GM21825 (cell line): ENCODE measurements around the gene NAB2.

Source experiments
- ATAC-seq: cut with Tn5 transposase; IDR thresholded peaks from one replicate; pipeline ENCODE4 v1.9.1; 2021; ENCODE audit warnings: mild to moderate bottlenecking, moderate library complexity; ENCODE audit not compliant: unreplicated experiment

Gene NAB2

DNA sequence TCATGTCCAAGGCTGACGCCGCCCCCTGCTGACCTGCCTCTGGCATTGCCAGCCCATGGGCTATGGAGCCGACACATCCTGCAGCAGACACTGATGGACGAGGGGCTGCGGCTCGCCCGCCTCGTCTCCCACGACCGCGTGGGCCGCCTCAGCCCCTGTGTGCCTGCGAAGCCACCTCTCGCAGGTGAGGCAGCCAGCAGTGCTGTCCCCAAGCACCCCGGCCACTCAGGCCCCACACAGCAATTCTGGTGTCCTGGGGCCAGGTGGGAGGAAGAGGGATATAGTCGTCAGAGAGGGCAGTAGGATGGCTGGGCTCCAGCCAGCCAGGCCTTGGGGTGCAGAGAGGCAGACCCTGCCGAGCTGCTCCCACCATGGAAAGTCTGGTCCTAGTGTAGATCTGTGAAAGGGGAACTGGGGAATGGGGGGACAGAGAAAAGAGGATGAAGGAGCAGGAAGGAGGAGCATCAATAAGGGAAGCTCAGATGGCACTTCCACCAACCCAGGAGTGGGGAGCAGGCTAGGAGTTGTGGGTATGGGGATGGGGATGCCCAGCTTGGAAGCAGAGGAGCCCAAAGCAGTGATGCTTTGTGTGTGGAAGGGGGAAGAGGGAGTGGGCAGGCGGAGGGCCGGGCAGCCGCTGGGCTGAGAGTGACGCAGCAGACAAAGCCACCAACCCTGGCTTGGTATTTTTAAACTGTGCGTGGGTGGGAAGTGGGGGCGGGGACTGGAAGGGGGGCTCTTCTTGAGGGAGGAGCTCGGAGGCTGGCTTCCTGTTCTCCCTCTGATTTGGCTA lies 4.7 kb downstream of the NAB2 start:
- ATAC-seq = no peak

DNA sequence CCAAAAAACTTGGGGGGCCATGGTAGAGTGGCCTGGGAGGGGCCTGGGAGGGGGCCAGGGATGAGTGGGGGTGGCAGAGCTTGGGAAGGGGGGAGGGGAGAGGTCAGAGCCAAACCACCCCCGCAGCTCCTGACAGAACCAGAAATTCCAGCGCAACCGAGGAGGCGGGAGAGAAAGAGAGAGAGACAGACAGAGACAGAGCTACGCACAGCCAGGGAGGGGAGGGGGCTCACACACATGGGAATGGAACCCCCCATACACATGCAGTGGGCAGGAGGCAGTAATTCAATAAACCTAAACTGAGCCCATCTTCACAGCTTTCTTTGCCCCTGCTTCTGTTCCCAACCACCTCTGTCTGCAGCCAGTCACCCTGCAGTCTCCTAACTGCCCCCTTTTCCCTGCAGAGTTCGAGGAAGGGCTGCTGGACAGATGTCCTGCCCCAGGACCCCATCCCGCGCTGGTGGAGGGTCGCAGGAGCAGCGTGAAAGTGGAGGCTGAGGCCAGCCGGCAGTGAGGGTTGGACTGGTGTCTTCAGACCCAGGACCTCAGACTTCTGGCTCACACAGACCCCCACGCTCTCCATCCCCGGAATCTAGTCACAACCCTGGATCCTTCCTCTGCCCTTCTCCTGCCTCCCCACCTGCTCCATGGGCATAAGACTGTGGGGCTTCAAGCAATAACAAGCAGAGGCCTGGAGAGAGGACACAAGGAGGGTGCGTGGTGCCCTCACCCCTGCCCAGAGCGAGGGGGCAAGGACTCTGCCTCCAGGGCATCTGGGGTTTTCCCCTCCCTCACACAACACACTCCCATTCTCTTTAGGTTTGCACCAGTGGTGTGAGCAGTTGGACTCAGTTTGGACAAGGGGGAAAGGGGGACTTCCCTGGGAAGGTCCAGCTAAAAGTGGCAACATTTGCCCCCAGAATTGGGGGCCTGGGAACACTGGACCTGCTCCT lies 5.6 kb downstream of the NAB2 start:
- no peak for ATAC-seq

DNA sequence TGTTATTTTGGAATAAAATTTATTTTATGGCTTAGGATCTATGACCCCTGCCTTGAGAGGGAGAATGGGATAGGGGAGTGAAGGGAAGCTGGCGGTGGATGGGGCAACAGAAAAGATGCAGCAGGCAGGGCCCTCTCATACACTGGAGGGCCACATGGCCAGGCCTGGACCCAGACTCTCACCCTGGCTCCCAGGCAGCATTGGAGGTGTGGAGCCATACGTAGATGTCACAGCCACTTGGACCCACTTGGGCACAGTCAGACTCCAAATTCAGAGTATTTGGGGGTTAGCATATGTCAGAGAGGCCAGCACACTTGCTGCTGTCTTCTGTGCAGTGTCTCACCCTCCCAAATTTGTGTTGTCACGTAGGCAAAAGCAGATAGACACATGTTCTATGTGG lies 6.5 kb downstream of the NAB2 start:
- no peak for ATAC-seq

DNA sequence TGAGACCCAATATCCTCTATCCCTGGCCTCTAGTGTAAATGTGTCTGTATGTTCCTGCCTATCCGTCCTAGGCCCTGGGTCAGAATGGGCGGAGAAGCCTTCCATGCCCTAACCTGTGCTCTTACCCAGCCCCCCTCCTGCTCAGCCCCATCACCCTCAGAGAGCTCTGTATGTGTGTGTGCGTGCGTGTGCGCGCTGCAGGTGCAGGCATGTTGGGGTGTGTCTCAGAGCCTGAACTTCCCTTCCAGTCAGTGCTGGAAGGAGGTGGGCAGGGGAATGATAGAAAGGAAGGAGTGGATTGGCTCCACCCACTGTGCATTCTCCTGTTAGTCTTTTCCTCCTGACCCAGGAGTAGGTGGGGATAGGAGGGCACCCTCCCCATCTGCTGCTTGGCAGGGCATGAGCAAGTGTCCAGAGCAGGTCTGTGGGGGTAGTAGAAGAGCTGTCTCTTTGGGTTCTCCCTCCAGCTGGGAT lies 7.2 kb downstream of the NAB2 start:
- ATAC-seq = no peak

DNA sequence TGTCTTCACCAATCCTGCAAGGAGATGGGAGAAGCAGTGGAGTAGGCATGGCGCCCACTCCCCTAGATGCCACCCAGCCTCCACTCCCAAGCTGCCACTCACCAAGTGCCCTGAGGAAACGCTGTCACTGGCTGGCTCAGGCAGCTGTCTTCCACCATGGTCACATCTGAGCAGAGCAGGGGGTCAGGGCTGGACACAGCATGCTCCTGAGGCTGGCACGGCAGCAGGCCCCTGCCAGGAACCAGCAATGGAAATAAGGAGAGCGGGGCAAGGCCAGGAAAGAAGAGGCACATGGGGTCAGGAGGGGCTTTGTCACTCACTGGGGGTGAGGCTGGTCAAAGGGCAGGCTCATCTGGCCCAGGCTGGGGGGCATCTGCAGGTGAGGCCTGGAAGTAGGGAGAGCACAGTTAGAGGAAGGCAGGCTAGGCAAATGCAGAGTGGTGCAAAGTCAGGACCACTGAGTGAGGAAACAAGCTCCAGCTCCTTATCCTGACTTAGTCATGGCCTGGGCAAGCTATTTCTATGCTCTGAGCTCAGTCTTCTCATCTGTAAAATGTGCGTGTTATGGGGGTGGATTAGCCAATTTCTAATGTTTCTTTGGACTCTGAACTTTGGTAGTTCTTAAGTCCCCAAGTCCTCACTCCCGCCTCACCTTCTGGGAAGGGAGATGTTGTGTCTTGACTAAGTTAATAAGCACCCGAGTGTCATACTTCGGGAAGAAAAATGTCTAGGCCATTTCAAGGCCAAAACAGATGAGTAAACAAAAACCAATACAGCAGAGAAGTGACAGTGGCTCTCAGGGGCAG lies 8.0 kb downstream of the NAB2 start:
- ATAC-seq = no peak

DNA sequence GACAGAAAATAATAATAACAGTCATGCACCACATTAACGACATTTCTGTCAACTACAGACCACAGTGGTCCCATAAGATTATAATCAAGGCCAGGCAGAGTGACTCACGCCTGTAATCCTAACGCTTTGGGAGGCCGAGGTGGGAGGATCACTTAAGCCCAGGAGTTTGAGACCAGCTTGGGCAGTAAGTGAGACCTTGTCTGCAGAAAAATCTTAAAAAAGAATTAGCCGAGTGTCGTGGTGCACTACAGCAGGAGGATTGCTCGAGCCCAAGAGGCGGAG lies 8.6 kb downstream of the NAB2 start:
- ATAC-seq = no peak

DNA sequence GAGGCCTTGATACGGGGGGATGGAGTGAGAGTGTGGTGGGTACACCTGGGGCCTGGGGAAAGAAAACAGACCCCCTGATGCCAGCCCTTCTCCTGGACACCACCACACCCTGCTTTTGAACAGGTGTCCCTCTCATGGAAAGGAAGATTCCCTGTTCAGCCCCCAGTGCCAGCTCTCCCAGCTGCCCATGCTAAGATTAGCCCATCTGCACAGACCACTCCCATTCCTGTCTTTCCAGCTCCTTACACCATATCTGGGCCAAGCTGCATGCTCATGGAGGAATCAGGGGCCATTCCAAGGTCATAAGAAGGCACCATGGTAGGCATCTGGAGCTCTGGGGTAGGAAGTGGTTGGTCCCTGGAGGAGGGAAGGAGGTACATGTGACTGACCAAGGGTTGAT lies 9.6 kb downstream of the NAB2 start:
- ATAC-seq = no peak

DNA sequence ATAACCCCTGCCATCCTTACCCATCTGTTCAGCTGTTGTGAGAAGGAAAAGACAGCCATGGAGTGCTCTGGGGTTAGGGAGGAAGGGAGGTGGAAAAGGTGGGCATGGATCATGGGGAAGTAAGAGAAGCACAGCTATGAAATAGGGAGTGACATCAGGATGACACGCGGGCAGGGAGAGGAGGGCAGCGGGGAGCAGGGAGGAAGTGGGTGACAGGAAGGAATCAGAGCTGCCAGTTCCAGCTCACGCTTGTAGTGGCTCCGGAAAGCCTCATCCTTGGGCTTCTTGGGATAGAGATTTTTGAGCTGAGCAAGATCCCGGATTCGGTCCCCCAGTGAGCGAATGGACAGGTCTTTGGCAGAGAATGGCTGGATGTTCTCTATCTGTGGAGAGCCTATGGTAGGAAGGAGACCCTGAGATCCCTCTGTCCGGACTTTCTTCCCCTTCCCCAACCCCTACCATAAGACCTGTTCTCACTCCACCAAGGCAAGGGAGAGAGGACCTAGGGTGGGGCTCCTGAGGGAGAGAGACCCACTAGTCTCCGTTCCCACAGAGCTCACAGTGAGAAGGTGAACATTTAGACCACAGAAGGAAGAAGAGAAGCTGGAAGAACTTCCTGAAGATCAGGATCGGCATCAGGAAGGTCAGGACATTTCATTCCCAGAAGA lies 10.3 kb downstream of the NAB2 start:
- ATAC-seq = no peak

DNA sequence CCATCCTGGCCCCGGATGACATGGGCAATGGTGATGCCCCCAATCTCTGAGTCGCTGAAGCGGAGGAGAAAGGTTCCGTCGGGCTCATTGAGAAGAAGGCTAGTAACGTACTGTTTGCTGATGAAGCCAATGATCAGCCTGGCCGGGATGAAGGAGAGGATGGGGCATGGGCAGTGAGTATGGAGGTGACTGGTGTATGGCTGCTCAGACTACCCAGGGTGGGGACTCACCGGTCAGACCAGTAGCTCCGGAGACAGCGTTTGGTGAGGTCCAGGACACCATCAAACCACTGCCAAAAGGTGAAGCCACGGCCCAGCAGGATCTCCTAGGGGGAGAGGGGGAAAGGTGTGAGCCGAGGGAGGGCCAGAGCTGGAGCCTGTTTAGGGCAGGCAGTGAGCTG lies 10.9 kb downstream of the NAB2 start:
- ATAC-seq = no peak

DNA sequence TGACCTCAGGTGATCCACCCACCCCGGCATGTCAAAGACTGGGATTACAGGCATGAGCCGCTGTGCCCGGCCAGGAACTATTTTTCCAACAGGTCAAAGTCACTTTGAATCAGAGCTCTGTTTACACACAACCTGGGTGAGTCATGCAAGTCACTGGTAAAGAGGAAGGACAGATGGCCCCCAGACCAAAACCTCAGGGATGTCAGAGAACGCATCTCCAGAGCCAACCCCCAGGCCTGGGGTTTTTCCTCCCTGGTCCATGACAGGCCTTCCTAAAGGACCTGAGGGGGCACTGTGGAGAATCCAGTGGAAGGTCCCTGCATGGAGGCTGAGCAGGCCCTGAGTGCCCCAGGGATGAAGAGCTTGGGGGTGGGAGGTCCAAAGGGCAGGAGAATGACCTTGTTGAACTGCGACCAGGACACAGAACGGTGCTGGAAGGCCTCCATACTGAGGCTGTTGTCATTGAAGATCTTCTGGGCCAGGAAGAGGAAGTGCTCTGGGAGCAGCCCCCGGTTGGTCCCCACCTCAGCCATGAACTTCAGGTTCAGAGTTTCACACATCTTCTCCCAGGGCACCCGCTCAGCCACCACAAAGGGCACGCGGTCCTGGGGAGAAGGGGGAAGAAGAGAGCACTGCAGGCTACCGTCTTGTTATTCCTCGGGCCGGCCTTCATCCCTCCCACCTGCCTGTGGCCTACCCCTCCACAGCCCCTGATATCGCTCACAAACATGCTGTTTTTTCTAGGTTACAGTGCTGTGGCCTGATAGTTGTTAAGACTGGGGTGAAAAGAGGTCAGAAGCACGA lies 13.2 kb downstream of the NAB2 start:
- no peak for ATAC-seq

DNA sequence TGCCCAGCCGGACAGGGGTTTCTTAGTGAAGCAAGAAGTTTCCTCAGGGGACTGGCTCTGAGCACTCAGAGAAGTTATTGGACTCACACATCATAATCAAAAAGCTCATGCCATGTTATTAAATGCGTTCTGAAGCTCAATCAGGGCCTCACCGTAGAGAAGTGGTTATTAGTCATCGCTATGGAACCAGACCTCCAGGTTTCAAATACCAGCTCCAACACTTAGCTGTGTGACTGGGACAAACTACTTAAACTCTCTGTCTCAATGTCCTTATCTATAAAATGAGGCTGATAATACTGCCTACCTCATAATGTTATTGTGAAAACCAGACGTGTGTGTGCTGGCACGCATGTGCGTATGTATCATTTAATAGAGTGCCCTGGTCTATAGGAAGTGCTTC lies 14.9 kb downstream of the NAB2 start:
- ATAC-seq = no peak

DNA sequence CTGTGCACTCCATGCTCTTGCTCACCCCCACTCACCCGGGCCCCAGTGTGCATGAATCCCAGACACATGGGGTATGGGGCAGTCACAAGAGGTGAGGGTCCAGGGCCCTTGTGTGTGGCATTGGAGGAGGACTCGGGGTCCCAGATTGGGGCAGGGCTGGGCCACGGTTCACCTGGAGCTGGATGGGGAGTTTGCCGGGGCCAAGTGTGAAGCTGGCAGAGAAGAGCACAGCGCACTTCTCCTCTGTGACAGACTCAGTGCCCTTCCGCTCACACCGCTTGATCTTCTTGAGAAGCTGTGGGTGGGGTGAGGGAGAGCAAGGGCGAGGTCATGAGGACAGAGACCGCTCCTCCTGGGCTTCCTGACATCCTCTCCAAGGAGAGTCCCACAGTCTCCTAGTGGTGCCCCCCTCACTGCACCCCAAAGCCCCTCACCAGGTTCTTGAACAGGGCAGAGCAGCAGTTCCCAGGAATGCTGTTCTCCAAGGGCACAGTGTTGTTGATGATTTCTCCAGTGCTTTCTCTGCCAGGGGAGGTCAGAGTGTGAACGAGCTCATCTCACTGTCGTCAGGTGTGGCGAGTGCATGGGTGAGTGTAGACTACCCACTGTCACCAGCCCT lies 15.5 kb downstream of the NAB2 start:
- no peak for ATAC-seq

DNA sequence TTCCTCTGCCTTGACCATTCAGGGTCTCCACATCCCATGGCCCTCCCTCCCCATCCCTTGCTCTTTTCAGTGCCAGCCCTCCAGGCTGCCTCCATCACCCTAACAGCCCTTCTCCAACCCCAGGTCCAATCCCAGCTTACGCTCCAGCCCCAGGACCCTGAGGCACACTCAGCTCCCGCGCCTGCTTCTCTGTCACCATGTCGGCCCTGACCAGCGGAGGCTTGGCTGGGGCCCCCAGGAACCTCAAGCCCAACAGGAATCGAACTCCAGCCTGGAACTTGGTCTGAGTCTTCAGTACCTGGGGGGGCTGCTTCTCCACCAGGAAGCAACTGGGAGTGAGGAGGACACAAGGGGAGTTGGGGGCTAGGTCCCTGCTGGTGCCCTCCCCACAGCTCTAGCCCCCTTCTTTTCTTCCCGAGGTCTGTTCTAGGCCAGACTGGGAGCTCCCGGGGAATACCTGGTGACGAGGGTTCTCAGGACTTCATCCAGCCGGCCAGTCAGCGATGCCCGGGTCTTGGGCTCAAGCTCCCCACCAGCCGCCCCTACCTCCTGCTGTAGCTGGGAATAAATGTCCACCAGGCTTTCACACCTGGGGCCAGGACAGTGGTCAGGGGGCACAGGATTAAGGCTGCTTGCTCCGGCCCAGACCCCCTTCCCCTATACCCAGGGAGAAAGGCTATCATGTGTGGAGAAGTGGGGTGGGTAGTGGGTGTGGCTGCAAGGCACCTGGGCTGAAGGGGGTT lies 16.3 kb downstream of the NAB2 start:
- ATAC-seq = no peak

DNA sequence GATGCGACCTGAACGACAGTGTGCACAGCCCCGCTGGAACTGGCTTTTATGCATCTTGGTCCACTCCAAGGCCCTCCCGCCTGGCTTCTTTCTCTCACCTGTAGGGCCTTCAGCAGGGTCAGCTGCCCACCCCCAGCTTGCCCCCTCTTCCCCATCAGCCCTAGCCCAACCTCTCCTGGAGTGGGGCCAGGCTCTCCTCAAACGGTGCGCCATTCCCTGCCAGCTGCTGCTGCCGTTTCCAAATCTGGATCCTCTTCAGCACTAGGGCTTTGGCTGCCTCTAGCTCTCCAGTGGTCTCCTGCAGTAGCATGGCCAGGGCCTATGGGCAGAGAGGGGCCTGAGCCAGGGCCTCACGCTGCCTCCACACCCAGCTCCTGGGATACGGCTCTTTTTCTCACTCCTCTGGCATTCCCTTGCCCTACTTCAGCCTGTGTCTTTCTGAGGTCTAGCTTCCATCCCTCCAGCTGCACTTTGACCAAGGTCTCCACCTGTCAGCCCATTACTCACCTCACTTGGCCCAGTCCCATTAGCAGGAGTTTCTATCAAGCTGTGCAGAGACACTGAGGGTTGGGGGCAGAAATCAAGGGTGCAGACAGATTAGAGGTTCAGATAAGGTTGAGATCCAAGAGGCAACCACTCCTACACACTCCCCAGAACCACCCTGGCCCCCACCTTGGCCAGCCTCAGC lies 17.3 kb downstream of the NAB2 start:
- ATAC-seq = no peak

DNA sequence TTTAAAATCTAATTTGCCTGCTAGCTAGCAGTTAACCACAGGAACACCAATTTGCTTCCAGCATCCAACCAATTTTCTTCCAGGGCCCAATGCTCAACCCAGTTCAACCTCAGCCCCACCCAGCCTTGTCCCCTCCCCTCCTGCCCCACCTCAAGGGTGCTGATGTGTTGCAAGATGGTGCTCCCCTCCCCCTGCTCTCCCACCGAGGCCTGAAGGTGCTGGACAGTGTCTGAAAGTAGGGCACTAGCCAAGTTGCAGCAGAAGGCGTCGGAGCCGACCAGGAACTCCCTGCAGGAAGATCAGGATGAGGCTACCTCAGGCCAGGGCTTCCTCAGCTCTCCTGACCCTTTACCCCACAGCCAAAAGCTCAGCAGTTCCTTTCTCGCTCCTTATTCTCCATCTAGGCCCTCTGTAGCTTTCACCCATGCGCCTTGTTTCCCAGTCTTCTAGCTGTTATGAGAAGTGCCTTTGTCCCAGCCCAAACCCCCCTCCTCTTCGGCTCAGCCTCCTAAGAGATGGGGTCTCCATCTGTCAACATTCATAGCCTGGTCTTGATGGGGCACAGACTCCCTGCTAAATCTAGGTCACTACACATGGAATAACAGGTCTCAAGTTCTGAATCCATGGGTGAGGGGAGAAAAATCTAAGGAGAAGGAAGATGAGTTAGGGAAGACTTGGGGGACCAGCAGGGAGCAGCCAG lies 18.7 kb downstream of the NAB2 start:
- ATAC-seq = no peak

DNA sequence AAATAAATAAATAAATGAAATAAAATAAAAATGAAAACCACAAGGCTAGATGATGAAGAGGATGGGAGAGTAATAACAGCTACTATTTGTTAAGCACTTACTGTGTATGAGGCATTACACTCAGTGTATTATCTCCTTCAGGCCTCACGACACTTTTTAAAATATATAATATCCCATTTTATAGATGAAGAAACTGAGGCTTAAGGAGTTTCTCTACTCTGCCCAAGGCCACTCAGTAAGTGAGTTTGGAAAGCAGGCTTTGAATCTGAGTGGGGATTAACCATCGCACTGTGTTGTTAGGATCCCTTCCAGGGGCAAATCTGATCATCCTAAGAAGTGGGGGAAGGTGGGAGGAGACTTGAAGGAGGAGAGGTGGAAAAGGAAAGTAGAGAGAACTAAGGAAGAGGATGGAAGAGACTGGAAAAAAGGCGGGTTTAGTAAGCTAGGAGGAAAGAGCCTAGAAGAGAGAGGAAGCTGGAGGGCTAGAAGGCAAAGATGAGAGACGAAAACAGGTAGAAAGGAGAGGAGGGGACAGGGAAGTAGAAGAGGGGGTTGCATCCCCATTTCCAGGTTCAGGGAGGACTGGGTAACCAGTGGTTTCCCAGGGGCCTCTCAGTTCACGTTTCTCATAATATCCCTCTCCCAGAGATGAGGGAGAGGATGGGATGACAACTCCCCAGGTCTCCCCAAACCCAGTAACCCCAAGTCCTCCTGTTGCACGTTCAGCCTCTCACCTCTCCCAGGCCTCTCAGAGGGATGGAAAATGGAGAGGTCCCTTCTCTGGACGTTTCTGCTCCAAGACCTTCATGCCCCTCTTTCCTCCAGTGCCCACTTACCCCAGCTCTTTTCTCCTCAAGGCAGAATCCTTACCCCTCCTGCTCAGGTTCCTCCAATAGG lies 20.5 kb downstream of the NAB2 start:
- no peak for ATAC-seq
